ENCODE measurements around the gene GPR55.

GPR55 gene

GRCh38 chr2:230940471-230940815, 15.4 kb upstream of the GPR55 start:
- no peak overlapping the region for H3K9ac ChIP-seq (ENCODE audit: low read length)
- no peaks in the 10 kb centered on the region for H4K20me1 ChIP-seq (ENCODE audit: insufficient read depth, low read length)
- no peak overlapping the region for H2AFZ ChIP-seq (ENCODE audit: low read length)
- H3F3A ChIP-seq (ENCODE audit: insufficient read depth, low read length) = no peaks in the 10 kb centered on the region
- no peaks in the 10 kb centered on the region for H3K36me3 ChIP-seq (replicated peaks; ENCODE audit: insufficient read depth, low read length)
- no peak overlapping the region for H3K4me2 ChIP-seq (ENCODE audit: low read depth, low read length)
- H3K79me2 ChIP-seq (ENCODE audit: low read length) = no peaks in the 10 kb centered on the region
- no peak for TF ChIP-seq EZH2 (optimal IDR thresholded peaks at IDR 0.05; ENCODE audit: low read depth, low read length)
- no peak for TF ChIP-seq EZH2phosphoT487 (IDR thresholded peaks at IDR 0.05; ENCODE audit: low read length)
- no peak for TF ChIP-seq CTCF (IDR thresholded peaks at IDR 0.05; ENCODE audit: low read length)
- H3K4me1 ChIP-seq (ENCODE audit: low read length) = no peaks in the 10 kb centered on the region
- H3K9me3 ChIP-seq (replicated peaks; ENCODE audit: insufficient read depth, low read length) = no peaks in the 10 kb centered on the region
- no peaks in the 10 kb centered on the region for H3K9me2 ChIP-seq (replicated peaks; ENCODE audit: insufficient read depth, low read length)
- H3K4me3 ChIP-seq (ENCODE audit: low read length) = no peak overlapping the region
- DNase-seq = no peak
- H3K27ac ChIP-seq (ENCODE audit: low read length) = no peak overlapping the region
- no peaks in the 10 kb centered on the region for H3K27me3 ChIP-seq (replicated peaks; ENCODE audit: insufficient read depth, low read length)

DNA sequence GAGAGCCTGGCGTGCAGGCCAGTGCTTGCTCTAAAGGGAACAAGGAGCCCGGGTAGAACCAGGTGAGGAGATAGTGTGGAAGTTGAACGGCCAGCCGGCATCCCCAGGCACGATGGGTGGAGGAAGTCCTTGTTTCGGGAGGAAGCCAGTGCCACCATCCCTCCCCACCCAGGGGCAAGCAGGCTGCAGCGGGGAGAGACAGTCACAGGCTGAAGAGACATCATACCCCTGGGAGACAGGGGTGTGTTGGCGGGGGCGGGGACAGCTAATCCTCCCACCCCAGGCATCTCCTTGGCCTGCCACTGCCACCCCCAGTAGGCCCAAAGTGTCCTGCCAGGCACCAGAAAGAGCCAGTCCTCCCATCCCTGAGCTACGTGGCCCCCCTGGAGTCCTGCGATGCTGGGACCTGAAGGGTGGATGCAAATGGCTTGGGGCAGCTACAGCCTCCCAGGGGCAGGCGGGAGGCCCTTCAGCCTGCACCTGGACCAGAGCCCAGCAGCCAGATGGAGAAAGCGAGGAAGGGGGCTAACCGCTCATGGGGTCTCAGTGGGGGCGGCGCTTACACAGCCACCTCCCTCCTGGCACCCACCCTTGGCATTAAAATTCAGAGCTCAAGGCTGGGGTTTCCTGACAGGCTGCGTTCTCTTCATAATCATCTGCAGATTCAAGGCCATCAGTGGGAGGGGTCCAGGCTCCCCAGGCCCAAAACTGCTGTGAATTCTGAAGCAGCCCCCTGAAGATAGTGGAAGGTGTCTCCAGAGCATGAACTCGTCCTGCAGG, 14.8 kb upstream of the GPR55 start:
- no peak overlapping the region for H3K27ac ChIP-seq (ENCODE audit: low read length)
- no peaks in the 10 kb centered on the region for H4K20me1 ChIP-seq (ENCODE audit: insufficient read depth, low read length)
- no peaks in the 10 kb centered on the region for H3F3A ChIP-seq (ENCODE audit: insufficient read depth, low read length)
- H3K27me3 ChIP-seq (replicated peaks; ENCODE audit: insufficient read depth, low read length) = no peaks in the 10 kb centered on the region
- H3K4me3 ChIP-seq (ENCODE audit: low read length) = no peak overlapping the region
- no peaks in the 10 kb centered on the region for H3K9me2 ChIP-seq (replicated peaks; ENCODE audit: insufficient read depth, low read length)
- H3K4me2 ChIP-seq (ENCODE audit: low read depth, low read length) = no peak overlapping the region
- TF ChIP-seq EZH2phosphoT487 (IDR thresholded peaks at IDR 0.05; ENCODE audit: low read length) = no peak
- no peak for TF ChIP-seq CTCF (IDR thresholded peaks at IDR 0.05; ENCODE audit: low read length)
- no peak for TF ChIP-seq EZH2 (optimal IDR thresholded peaks at IDR 0.05; ENCODE audit: low read depth, low read length)
- H3K9me3 ChIP-seq (replicated peaks; ENCODE audit: insufficient read depth, low read length) = no peaks in the 10 kb centered on the region
- no peak overlapping the region for H3K9ac ChIP-seq (ENCODE audit: low read length)
- H2AFZ ChIP-seq (ENCODE audit: low read length) = no peak overlapping the region
- H3K4me1 ChIP-seq (ENCODE audit: low read length) = no peaks in the 10 kb centered on the region
- no peak for DNase-seq
- no peaks in the 10 kb centered on the region for H3K36me3 ChIP-seq (replicated peaks; ENCODE audit: insufficient read depth, low read length)
- H3K79me2 ChIP-seq (ENCODE audit: low read length) = no peaks in the 10 kb centered on the region

DNA sequence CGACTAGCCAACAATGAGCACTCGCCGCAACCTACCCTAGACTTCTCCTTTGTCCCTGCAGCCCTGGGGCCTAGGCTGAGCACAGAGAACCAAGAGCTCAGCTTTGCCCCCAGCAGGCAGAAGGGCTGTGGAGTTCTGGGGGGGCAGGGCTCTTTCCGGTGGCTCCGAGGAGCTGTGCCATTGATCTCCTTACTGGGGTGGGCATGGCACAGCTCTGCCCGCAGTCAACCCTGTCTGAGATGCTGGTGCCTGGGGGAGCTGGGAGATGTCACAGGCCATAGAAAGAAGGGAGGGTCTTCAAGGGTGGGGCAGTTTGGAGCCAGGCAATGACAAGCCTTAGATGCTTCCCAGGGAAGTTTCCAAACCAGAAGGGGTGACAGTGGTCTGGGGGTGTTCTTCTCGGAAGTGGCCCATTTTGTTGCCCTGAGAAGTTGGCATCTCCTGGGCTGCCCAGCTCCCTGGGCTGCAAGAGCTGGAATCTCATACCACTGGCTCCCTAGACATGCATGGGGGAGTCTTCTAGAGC, 14.1 kb upstream of the GPR55 start:
- no peaks in the 10 kb centered on the region for H3K36me3 ChIP-seq (replicated peaks; ENCODE audit: insufficient read depth, low read length)
- no peak overlapping the region for H3K27ac ChIP-seq (ENCODE audit: low read length)
- TF ChIP-seq EZH2phosphoT487 (IDR thresholded peaks at IDR 0.05; ENCODE audit: low read length) (no peak), CTCF (IDR thresholded peaks at IDR 0.05; ENCODE audit: low read length) (no peak), EZH2 (optimal IDR thresholded peaks at IDR 0.05; ENCODE audit: low read depth, low read length) (no peak)
- H3K9ac ChIP-seq (ENCODE audit: low read length) = no peak overlapping the region
- H2AFZ ChIP-seq (ENCODE audit: low read length) = no peak overlapping the region
- H3K9me2 ChIP-seq (replicated peaks; ENCODE audit: insufficient read depth, low read length) = no peaks in the 10 kb centered on the region
- H3K27me3 ChIP-seq (replicated peaks; ENCODE audit: insufficient read depth, low read length) = no peaks in the 10 kb centered on the region
- no peak overlapping the region for H3K4me3 ChIP-seq (ENCODE audit: low read length)
- no peaks in the 10 kb centered on the region for H3K4me1 ChIP-seq (ENCODE audit: low read length)
- H3K9me3 ChIP-seq (replicated peaks; ENCODE audit: insufficient read depth, low read length) = no peaks in the 10 kb centered on the region
- H3F3A ChIP-seq (ENCODE audit: insufficient read depth, low read length) = no peaks in the 10 kb centered on the region
- H3K4me2 ChIP-seq (ENCODE audit: low read depth, low read length) = no peak overlapping the region
- DNase-seq = no peak
- no peaks in the 10 kb centered on the region for H4K20me1 ChIP-seq (ENCODE audit: insufficient read depth, low read length)
- H3K79me2 ChIP-seq (ENCODE audit: low read length) = no peaks in the 10 kb centered on the region
